Superior temporal gyrus (tissue), 1 donor: ENCODE results near the gene MINDY4.

ENCODE experiments used
- DNase-seq: peaks from one replicate; pipeline ENCODE4 v3.0.0-alpha.2; 2016; ENCODE audit errors: extremely low spot score

MINDY4 gene

GRCh38 chr7:30900803-30901362 lies 129.7 kb downstream of the MINDY4 start:
- no peak for DNase-seq

DNA sequence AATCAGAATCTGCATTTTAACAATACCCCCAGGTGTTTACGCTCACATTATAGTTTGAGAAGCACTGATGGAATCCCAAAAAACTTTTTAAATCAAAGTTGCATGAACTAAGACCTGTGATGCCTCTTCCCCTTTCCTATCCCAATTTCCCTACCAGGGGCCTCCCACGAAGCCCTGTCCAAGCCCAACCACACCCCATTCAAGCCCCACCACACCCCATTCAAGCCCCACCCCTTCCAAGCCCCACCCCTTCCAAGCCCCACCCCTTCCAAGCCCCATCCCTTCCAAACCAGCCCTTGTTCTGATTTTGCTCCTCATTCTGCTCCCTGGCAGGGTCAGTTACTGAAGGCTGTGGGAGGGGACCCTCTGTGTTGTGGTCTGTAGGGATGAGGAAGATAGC lies 130.6 kb downstream of the MINDY4 start:
- no peak for DNase-seq

GRCh38 chr7:30902466-30902865 lies 131.2 kb downstream of the MINDY4 start:
- DNase-seq, result no peak

DNA sequence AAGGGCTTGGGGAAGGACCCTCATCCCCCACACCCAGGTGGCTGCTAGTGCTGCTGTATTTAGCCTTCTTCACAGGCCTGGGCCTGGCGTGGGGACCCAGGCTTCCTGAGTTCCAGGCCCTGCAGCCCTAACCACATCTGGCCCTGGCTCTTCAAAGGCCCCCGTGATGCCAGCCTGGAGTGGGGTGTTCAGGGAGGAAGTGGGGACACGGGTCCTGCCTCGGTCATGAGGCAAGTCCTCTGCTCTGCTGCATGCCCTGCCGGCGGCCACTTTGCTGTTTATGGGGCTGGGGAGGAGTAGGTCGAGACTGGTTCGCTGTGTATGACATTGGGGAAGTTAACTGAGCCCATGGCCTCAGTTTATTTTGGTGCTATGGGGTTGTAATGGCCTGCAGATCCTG lies 131.9 kb downstream of the MINDY4 start:
- DNase-seq, result no peak

DNA sequence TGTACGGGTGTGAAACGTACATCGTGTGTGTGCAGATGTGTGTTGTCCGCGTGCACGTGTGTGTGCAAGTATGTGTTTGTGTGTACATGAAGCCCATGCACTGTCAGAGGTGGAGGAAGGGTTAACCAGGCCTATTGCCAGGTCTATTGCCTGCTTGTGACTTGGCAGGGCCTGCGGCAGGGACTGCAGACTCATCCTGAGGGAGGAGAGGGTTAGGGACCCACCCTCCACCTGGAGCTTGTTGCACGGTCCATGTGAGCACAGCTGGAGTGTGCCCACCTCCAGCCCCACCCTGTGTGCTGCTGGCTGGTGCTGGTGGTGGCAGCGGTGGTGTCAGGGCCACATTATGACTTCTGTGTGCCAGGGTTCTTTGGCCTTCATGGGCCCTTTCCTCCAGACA lies 133.3 kb downstream of the MINDY4 start:
- no peak for DNase-seq

- no peak for DNase-seq
Observed at GRCh38 chr7:30905078-30906012, 134.1 kb downstream of the MINDY4 start.

DNA sequence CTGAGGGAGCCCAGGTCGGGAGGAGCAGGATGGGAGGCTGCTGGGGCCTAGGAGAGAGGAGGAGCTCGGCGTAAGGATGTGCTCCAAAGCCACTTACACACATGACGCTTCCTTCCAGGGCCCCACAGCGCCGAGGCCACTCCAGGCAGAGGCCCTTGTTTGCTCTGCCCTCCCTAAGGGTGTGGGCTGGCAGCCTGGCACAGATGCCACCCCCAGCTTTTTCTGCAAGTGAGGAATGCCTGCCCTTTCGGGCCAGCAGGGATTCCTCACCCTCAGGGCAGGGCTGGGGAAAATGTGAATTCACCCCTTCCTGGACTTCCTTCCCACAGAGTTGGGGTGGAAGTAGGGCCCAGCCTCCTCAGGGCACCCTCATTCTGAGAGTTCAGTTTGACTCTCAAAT lies 134.8 kb downstream of the MINDY4 start:
- no peak for DNase-seq

GRCh38 chr7:30906515-30907240 lies 135.5 kb downstream of the MINDY4 start:
- no peak for DNase-seq

- DNase-seq, result no peak
Observed at GRCh38 chr7:30907527-30908267, 136.5 kb downstream of the MINDY4 start.

GRCh38 chr7:30908681-30909080 lies 137.5 kb downstream of the MINDY4 start:
- no peak for DNase-seq

GRCh38 chr7:30909431-30909830 lies 138.2 kb downstream of the MINDY4 start:
- DNase-seq, result no peak

DNA sequence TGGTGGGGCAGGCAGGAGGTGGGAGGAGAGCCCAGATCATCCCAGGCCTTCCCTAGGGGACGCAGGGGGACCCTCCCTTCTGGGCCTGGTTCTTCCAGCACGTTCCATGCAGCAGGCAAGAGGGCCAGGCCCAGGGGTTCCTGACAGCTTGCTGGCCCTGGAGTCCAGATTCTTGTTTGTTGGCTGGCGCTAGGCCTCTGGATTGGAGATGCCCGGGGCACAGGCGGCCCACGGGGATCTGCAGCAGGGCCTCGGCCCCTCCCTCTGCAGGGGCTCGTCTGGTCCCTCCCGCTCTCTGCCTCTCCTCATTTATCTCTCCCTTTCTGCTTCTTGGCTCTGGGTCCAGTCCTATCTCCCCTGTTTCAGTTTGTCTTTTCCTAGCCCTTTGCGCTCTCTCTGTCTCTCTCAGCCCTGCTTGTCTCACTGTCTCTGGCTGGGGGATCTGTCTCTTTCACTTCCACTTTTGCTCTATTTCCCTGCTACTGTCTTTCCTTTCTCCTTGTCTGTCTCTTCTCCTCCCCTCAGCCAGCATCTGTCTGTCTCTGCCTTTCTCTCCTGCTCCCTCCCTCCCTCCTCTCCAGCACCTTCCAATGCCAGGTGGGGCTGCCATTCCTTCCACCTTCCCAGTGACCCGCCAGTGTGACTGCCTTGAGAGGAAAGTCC lies 139.3 kb downstream of the MINDY4 start:
- no peak for DNase-seq

DNA sequence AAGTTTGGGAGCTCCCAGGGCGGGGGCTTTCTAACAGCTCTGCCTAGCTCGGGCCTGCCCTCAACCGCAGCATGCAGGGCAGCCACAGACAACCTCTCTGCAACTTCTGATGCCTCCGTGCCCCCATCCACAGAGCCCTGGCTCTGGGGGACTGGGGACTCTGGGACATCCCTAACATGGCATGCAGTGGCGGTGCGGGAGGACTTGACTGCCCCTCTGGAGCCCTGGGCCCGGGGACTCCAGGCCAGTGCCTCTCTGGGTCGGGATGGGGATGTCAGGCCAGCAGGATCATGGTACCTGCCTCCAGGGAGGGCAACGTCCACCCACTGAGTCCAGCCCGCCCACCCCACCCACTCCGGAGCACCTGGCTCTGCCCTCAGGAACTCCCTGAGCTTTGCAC lies 139.9 kb downstream of the MINDY4 start:
- no peak for DNase-seq

GRCh38 chr7:30911561-30911969 lies 140.3 kb downstream of the MINDY4 start, which contains the start of gene AQP1:
Gene AQP1, plus strand, starts transcription at chr7:30911853. Its CDS starts 57 bp downstream, at chr7:30911910.
- DNase-seq, result no peak

GRCh38 chr7:30912021-30912730 lies 141.0 kb downstream of the MINDY4 start:
- DNase-seq, result no peak

GRCh38 chr7:30912731-30912985 lies 141.4 kb downstream of the MINDY4 start:
- no peak for DNase-seq

- no peak for DNase-seq
Observed at GRCh38 chr7:30912986-30913811, 142.0 kb downstream of the MINDY4 start.

DNA sequence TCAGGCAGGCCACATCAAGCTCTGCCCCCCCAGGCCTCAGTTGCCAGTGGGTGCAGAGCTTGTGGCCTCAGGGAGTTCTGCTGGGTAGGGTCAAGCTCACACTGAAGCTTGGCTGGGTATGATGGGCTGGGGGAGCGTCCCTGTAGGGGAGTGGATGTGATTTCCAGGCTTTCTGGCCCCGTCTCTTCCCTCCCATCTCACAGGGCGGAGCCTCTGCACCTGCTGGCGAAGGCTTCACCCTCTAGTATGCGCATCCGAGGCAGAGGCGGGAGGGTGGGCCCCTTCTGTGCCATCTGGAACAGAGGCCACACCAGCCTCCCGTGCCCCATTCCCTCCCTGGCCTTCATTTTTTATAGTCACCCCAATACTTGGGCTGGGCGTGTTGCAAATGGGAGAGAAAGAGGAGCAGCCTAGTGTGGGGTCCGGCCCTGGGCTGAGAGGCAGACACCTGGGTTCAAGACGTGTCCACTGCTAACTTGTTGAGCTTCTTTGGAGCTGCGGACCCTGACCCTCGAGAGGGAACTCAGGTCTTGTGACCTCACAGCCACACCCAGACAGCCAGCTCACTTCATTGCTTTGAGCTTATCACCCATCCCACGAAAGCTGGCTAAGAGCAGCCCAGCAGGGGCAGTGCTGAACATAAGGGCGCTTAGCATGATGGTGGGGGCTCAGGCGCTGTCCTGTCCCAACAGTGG lies 142.8 kb downstream of the MINDY4 start:
- no peak for DNase-seq

GRCh38 chr7:30914596-30914995 lies 143.4 kb downstream of the MINDY4 start:
- no peak for DNase-seq
